GM10266 (cell line): Measurements from ENCODE around the gene FYB2.

Experiments
- DNase-seq: peaks from one replicate; pipeline ENCODE4 v3.0.0; 2012; ENCODE audit errors: extremely low spot score
- TF ChIP-seq, protein P1 (sequence below): IDR thresholded peaks from 2 replicates; pipeline ENCODE4 v1.5.1; 2012; ENCODE audit warnings: mild to moderate bottlenecking, low read depth; ENCODE audit not compliant: control insufficient read depth, insufficient read depth; ENCODE audit errors: missing control alignments

Gene FYB2

GRCh38 chr1:56703747-56704146, 115.5 kb downstream of the FYB2 start:
- DNase-seq: no peak
- TF ChIP-seq, protein P1, sequence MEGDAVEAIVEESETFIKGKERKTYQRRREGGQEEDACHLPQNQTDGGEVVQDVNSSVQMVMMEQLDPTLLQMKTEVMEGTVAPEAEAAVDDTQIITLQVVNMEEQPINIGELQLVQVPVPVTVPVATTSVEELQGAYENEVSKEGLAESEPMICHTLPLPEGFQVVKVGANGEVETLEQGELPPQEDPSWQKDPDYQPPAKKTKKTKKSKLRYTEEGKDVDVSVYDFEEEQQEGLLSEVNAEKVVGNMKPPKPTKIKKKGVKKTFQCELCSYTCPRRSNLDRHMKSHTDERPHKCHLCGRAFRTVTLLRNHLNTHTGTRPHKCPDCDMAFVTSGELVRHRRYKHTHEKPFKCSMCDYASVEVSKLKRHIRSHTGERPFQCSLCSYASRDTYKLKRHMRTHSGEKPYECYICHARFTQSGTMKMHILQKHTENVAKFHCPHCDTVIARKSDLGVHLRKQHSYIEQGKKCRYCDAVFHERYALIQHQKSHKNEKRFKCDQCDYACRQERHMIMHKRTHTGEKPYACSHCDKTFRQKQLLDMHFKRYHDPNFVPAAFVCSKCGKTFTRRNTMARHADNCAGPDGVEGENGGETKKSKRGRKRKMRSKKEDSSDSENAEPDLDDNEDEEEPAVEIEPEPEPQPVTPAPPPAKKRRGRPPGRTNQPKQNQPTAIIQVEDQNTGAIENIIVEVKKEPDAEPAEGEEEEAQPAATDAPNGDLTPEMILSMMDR: no peak

DNA sequence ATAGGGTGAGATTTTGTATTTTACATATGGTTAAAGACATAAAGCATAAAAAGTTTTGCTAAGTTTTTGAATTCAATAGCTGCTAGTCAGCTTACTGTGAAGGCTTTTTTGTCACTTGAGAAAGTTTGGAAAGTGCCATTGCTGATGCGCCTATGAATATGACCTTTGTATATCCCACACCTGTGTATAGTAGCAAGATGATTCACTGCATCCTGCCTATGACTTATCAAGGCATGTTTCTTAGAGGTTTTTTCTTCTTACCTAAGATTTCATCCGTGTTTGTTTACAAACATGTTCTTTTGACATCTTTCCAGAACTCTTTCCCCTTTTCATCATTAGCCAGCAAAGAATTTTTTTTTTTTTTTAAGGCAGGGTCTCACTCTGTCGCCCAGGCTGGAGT, 122.5 kb downstream of the FYB2 start:
- TF ChIP-seq, protein P1: no peak

DNA sequence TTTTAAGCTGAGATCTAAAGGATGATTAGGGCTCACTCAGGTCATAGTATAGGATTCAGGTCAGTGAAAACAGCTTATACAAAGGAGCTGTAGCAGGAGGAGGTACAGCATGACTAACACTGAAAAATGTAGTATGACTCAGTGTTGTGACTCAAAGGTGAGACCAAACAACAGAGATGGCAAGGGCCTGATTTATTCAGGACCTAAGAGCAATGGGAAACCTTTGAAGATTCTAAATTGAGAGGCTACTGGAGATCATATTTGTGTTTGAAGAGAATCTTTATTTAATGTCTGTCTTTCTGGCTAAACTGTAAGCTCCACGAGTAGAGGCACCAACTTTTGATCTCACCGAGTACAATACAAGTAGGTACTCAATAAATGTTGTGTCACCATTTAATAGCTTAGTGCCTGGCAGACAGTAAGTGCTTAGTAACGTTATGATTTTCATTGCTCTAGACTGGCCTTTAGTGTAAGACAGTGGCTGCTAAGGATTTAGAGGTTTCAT, 130.6 kb downstream of the FYB2 start:
- TF ChIP-seq, protein P1: no peak
- no peak for DNase-seq

More for the DNA sequence above, 122.5 kb downstream of the FYB2 start:
- DNase-seq: no peak

DNA sequence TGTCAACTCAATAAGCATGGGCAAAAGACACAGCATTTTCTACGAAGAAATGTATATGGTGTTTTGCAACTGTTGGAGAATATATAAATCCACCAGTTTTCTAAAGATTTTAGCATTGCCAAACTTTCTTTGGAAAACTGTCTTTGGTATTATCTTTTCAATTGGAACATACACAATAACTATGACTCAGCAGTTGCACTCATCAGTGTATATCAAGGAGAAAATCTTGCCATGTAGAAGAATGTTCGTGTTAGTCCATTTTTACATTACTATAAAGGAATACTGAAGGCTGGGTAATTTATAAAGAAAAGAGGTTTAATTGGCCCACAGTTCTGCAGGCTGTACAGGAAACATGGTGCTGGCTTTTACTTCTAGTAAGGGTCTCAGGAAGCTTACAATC, 133.0 kb downstream of the FYB2 start:
- no peak for DNase-seq
- TF ChIP-seq, protein P1: no peak

DNA sequence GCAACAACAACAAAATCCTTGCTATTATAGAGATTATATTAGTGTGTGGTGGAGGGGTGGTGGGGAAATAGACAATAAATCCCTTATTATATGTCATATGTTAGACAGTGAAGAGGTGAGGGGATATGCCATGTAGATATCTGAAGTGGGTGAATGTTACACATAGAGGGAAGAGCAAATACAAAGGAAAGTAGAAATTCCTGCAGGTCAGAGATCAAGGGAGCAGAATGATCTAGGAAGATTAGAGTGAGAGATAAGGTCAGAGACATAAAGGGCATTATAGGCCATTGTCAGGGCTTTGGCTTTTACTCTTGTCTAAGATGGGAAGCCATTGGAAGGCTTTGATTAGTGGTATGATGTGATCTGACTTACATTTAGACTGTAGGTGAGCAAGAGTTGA, 135.6 kb downstream of the FYB2 start:
- no peak for DNase-seq
- TF ChIP-seq, protein P1: no peak

GRCh38 chr1:56676571-56677035, 142.6 kb downstream of the FYB2 start:
- DNase-seq: no peak

DNA sequence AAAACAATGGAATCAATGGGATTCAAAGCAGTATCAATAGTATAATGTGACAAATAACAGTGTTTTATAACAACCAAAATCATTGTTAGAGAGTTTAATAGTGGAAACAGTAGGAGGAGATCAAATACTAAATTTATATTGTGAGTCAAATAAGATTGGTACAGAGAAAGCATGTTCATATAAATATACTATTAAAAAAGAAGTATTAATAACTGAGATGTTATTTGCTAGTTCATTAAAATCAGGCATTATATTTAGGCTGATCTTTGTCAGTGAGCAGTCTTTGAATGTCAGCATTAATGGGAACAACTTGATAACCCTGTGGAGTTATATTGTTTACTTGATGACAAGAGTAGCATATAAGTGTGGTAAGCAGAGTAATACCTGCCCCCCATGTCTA, 143.4 kb downstream of the FYB2 start:
- TF ChIP-seq, protein P1: no peak
- DNase-seq: no peak

More at GRCh38 chr1:56676571-56677035, 142.6 kb downstream of the FYB2 start:
- TF ChIP-seq, protein P1: no peak
